ENCODE results near the gene PTGES3L. TPM values are rescaled to one million over a fixed set of nuclear protein-coding genes. Genes with fewer than 3 reads are reported as not detected.

PTGES3L gene
- total and polyA plus RNA-seq, 2 of the 13 experiments (the other 11 are each of a cell fraction or from before 2014, with no cell fraction given): 1.2 to 2.9 TPM

- TF ChIP-seq RERE (CRISPR knock-in tag; IDR thresholded peaks at IDR 0.05; ENCODE audit: low read depth) (no peak), ZNF460 (CRISPR knock-in tag; IDR thresholded peaks at IDR 0.05; ENCODE audit: borderline replicate concordance) (no peak), KDM4B (CRISPR knock-in tag; IDR thresholded peaks at IDR 0.05) (0 out of 2 replicates have a peak, but pooled peaks have one; percentile 25), GMEB2 (CRISPR knock-in tag; IDR thresholded peaks at IDR 0.05; ENCODE audit: low read depth) (no peak), TARDBP (CRISPR knock-in tag; IDR thresholded peaks at IDR 0.05) (0 out of 2 replicates have a peak, but pooled peaks have one; percentile 17), GLMP (CRISPR knock-in tag; IDR thresholded peaks at IDR 0.05; ENCODE audit: borderline replicate concordance) (no peak), NR2F6 (IDR thresholded peaks at IDR 0.05) (no peak), NR2F6 (CRISPR knock-in tag; IDR thresholded peaks at IDR 0.05) (0 out of 2 replicates have a peak, but pooled peaks have one; percentile 5), SNAI1 (CRISPR knock-in tag; IDR thresholded peaks at IDR 0.05; ENCODE audit: borderline replicate concordance) (peak; percentile 53; the same call in 1 of the 2 replicates), ZNF350 (CRISPR knock-in tag; IDR thresholded peaks at IDR 0.05; ENCODE audit: borderline replicate concordance, low read depth) (no peak), ZNF569 (CRISPR knock-in tag; IDR thresholded peaks at IDR 0.05; ENCODE audit: borderline replicate concordance) (no peak), XRCC5 (optimal IDR thresholded peaks at IDR 0.05; ENCODE audit: low read length) (peak; percentile 4), AHR (CRISPR knock-in tag; IDR thresholded peaks at IDR 0.05) (0 out of 2 replicates have a peak, but pooled peaks have one; percentile 22), TEAD3 (CRISPR knock-in tag; optimal IDR thresholded peaks at IDR 0.05; ENCODE audit: borderline replicate concordance) (peak; percentile 12), MLX (CRISPR knock-in tag; IDR thresholded peaks at IDR 0.05) (no peak), MTERF4 (CRISPR knock-in tag; IDR thresholded peaks at IDR 0.05) (no peak), MLLT10 (CRISPR knock-in tag; IDR thresholded peaks at IDR 0.05) (no peak), REL (CRISPR knock-in tag; conservative IDR thresholded peaks at IDR 0.05) (0 out of 2 replicates have a peak, but pooled peaks have one; percentile 16), ETV5 (CRISPR knock-in tag; IDR thresholded peaks at IDR 0.05; ENCODE audit: borderline replicate concordance) (peak; percentile 51; the same call in 1 of the 2 replicates), ONECUT2 (CRISPR knock-in tag; IDR thresholded peaks at IDR 0.05) (no peak)
These were observed at the start of gene PTGES3L (continued) for GRCh38 chr17:42979511-42980273.

All from HepG2 (cell line).